Osteoblast (primary cell): ENCODE measurements around the gene TEX55. TPM values are rescaled to one million over a fixed set of nuclear protein-coding genes. Genes with fewer than 3 reads are reported as not detected.
"Not testable (repeated sequence)": the region's sequence is repeated elsewhere in the genome, so short reads cannot be mapped to it uniquely, and the experiment has no call there.

Experiments
- DNase-seq: peaks from one replicate; pipeline ENCODE4 v3.0.0; 2011; ENCODE audit warnings: low spot score, mixed read lengths; ENCODE audit not compliant: insufficient read length; ENCODE audit errors: missing footprints
- H2AFZ ChIP-seq: 2 replicates; pipeline ENCODE4 v1.6.0; 2011; ENCODE audit warnings: mild to moderate bottlenecking, low read length
- H3K27ac ChIP-seq: 2 replicates; pipeline ENCODE4 v1.5.1; 2011; ENCODE audit warnings: mild to moderate bottlenecking, low read depth, low read length, moderate library complexity
- H3K27me3 ChIP-seq: 2 replicates; pipeline ENCODE4 v1.6.0; 2012; ENCODE audit warnings: mild to moderate bottlenecking, control low read depth, inconsistent platforms, low read length, moderate library complexity; ENCODE audit not compliant: insufficient read depth
- H3K36me3 ChIP-seq: 2 replicates; pipeline ENCODE4 v1.5.1; 2011; ENCODE audit warnings: mild to moderate bottlenecking, low read length, control low read depth, moderate library complexity; ENCODE audit not compliant: insufficient read depth
- H3K4me1 ChIP-seq: 2 replicates; pipeline ENCODE4 v1.5.1; 2011; ENCODE audit warnings: mild to moderate bottlenecking, low read length, control low read depth, moderate library complexity; ENCODE audit not compliant: insufficient read depth
- H3K4me2 ChIP-seq: 2 replicates; pipeline ENCODE4 v1.6.0; 2011; ENCODE audit warnings: mild to moderate bottlenecking, low read length; ENCODE audit not compliant: insufficient read depth
- H3K4me3 ChIP-seq: fragments of 200-600 bp; sonication (generic); 3 replicates; pipeline ENCODE4 v1.5.1; 2012; ENCODE audit warnings: mild to moderate bottlenecking, low read length, inconsistent platforms; ENCODE audit not compliant: insufficient read depth
- H3K79me2 ChIP-seq: 2 replicates; pipeline ENCODE4 v1.6.0; 2012; ENCODE audit warnings: mild to moderate bottlenecking, low read length, control low read depth, inconsistent platforms; ENCODE audit not compliant: insufficient read depth
- H3K9me3 ChIP-seq: 2 replicates; pipeline ENCODE4 v1.5.1; 2011; ENCODE audit warnings: low read depth, low read length, control low read depth
- H4K20me1 ChIP-seq: 2 replicates; pipeline ENCODE4 v1.6.0; 2012; ENCODE audit warnings: mild to moderate bottlenecking, low read length, control low read depth; ENCODE audit not compliant: insufficient read depth
- CTCF ChIP-seq: IDR thresholded peaks from 2 replicates; pipeline ENCODE4 v1.5.1; 2011; ENCODE audit warnings: mild to moderate bottlenecking, low read depth, low read length, moderate library complexity; ENCODE audit errors: extremely low read depth
- total RNA-seq: library from RNA; depleted of rRNA; stranded (reverse); fragments of >200 nt; gene quantifications from 2 replicates; pipeline ENCODE4 v1.2.3, GENCODE V29; 2012

Gene TEX55
- total RNA-seq, 1 donor, result not detected

GRCh38 chr3:119125342-119125741 lies 20.6 kb upstream of the TEX55 start:
- DNase-seq, result no peak
- Histone ChIP-seq H2AFZ (no peak overlapping the region), H3K4me3 (no peak overlapping the region), H3K4me1 (no peaks in the 10 kb centered on the region), H3K36me3 (no peaks in the 10 kb centered on the region), H3K9me3 (no peaks in the 10 kb centered on the region), H4K20me1 (no peaks in the 10 kb centered on the region), H3K27ac (no peak overlapping the region), H3K79me2 (no peaks in the 10 kb centered on the region), H3K4me2 (no peak overlapping the region), H3K27me3 (peaks cover 4% of the 10 kb centered on the region)
- TF ChIP-seq CTCF, result no peak

DNA sequence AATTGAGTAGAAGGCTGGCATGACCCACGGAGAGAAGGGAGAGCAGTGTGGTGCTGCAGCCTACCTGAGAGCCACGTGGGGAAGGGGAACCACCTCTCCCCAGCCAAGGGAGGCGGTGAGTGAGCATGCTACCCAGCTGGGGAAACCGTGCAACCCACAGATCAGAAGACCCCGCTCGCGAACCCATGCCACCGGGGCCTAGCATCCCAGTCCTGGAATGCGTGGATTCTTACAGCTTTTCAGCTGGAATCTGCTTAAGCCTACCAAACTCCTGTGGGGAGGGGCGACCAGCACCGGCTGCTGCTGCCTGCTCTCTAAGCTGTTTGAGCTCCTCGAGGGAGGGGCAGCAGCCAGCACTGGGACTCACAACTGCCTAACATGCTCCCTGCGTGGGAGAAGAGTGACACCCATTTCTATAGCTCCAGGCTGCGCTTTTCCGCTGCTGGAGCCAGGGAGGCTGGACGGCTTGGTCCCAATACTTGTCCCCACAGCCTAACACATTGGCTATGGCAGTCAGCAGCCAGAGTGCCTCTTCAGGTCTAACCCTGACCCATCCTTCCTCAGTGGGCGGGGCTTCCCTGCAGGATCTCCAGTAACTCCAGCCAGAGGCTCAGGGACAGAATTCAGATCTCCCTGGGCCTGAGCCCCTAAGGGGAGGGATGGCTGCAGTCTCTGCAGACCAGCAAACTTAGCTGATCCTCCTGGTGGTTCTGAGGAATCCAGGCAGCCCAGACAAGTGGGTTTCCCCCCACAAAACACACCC lies 20.0 kb upstream of the TEX55 start:
- TF ChIP-seq CTCF, result no peak
- Histone ChIP-seq H2AFZ (no peak overlapping the region), H3K4me1 (no peaks in the 10 kb centered on the region), H3K36me3 (no peaks in the 10 kb centered on the region), H3K79me2 (no peaks in the 10 kb centered on the region), H4K20me1 (no peaks in the 10 kb centered on the region), H3K4me2 (no peak overlapping the region), H3K27ac (no peak overlapping the region), H3K4me3 (no peak overlapping the region), H3K9me3 (no peaks in the 10 kb centered on the region), H3K27me3 (peaks cover 4% of the 10 kb centered on the region)
- no peak for DNase-seq

DNA sequence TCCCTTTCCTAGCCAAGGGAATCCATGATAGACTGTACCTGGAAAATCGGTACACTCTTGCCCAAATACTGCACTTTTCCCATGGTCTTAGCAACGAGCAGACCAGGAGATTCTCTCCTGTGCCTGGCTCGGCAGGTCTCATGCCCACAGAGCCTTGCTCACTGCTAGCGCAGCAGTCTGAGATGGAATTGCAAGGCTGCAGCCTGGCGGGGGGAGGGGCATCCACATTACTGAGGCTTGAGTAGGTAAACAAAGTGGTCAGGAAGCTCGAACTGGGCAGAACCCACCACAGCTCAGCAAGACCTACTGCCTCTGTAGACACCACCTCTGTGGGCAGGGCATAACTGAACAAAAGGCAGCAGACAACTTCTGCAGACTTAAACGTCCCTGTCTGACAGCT lies 15.7 kb upstream of the TEX55 start:
- not testable (repeated sequence) for H3K79me2 ChIP-seq, H3K4me2 ChIP-seq, H3K36me3 ChIP-seq, DNase-seq, H4K20me1 ChIP-seq, H3K9me3 ChIP-seq, H3K27ac ChIP-seq, H3K27me3 ChIP-seq, H3K4me1 ChIP-seq, H3K4me3 ChIP-seq, H2AFZ ChIP-seq

DNA sequence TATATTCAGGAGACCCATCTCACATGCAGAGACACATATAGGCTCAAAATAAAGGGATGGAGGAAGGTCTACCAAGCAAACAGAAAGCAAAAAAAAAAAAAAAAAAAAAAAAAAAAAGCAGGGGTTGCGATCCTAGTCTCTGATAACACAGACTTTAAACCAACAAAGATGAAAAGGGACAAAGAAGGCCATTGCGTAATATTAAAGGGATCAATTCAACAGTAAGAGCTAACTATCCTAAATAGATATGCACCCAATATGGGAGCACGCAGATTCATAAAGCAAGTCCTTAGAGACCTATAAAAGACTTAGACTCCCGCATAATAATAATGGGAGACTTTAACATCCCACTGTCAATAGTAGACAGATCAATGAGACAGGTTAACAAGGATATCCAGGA lies 13.7 kb upstream of the TEX55 start:
- not testable (repeated sequence) for H4K20me1 ChIP-seq, H3K4me2 ChIP-seq, H3K4me1 ChIP-seq, H3K27me3 ChIP-seq, H3K36me3 ChIP-seq, H3K27ac ChIP-seq, H3K4me3 ChIP-seq, H3K79me2 ChIP-seq, H3K9me3 ChIP-seq, H2AFZ ChIP-seq, DNase-seq

DNA sequence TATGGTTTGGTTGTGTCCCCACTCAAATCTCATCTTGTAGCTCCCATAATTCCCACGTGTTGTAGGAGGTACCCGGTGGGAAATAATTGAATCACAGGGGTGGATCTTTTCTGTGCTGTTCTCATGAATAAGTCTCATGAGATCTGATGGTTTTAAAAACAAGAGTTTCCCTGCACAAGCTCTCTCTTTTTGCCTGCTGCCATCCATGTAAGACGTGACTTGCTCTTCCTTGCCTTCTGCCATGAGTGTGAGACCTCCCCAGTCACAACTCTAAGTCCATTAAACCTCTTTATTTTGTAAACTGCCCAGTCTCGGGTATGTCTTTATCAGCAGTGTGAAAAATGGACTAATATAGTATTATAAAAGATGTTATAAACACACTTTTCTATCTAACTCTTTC lies 6.6 kb upstream of the TEX55 start:
- not testable (repeated sequence) for H3K79me2 ChIP-seq, H3K27ac ChIP-seq, H3K27me3 ChIP-seq, H2AFZ ChIP-seq, H3K36me3 ChIP-seq, H3K4me1 ChIP-seq, H3K4me3 ChIP-seq, H3K9me3 ChIP-seq, H3K4me2 ChIP-seq, H4K20me1 ChIP-seq, DNase-seq
